GM19035 (cell line): ENCODE measurements around the gene SLC38A4.
"Not testable (repeated sequence)": the region's sequence is repeated elsewhere in the genome, so short reads cannot be mapped to it uniquely, and the experiment has no call there.

Experiments
- ATAC-seq: cut with Tn5 transposase; IDR thresholded peaks from one replicate; pipeline ENCODE4 v1.9.1; 2021; ENCODE audit not compliant: unreplicated experiment

Gene SLC38A4

GRCh38 chr12:46825591-46826414, at the start of gene SLC38A4:
Gene SLC38A4, minus strand, starts transcription at chr12:46825997. Its CDS starts 32,926 bp downstream, at chr12:46793071.
- no peak for ATAC-seq

GRCh38 chr12:46875095-46875494, 49.3 kb upstream of the SLC38A4 start:
- ATAC-seq, result no peak

GRCh38 chr12:46874642-46875041, 48.8 kb upstream of the SLC38A4 start:
- ATAC-seq, result no peak

- no peak for ATAC-seq
Measured at GRCh38 chr12:46872135-46872534, 46.3 kb upstream of the SLC38A4 start.

- ATAC-seq, result no peak
Measured at GRCh38 chr12:46865311-46865710, 39.5 kb upstream of the SLC38A4 start.

GRCh38 chr12:46858368-46858767, 32.6 kb upstream of the SLC38A4 start:
- ATAC-seq, result no peak

GRCh38 chr12:46857486-46857885, 31.7 kb upstream of the SLC38A4 start:
- ATAC-seq, result no peak

- no peak for ATAC-seq
Measured at GRCh38 chr12:46855760-46856159, 30.0 kb upstream of the SLC38A4 start.

- ATAC-seq, result not testable (repeated sequence)
Measured at GRCh38 chr12:46854188-46854587, 28.4 kb upstream of the SLC38A4 start.

- ATAC-seq, result not testable (repeated sequence)
Measured at GRCh38 chr12:46848792-46849191, 23.0 kb upstream of the SLC38A4 start.

GRCh38 chr12:46847001-46847400, 21.2 kb upstream of the SLC38A4 start:
- ATAC-seq, result no peak

GRCh38 chr12:46843811-46844210, 18.0 kb upstream of the SLC38A4 start:
- no peak for ATAC-seq

GRCh38 chr12:46841891-46842290, 16.1 kb upstream of the SLC38A4 start:
- no peak for ATAC-seq

- no peak for ATAC-seq
Measured at GRCh38 chr12:46839964-46840363, 14.2 kb upstream of the SLC38A4 start.

GRCh38 chr12:46839232-46839631, 13.4 kb upstream of the SLC38A4 start:
- no peak for ATAC-seq

- no peak for ATAC-seq
Measured at GRCh38 chr12:46835785-46836184, 10.0 kb upstream of the SLC38A4 start.

GRCh38 chr12:46832130-46832704, 6.4 kb upstream of the SLC38A4 start:
- ATAC-seq, result no peak

GRCh38 chr12:46831335-46832129, 5.7 kb upstream of the SLC38A4 start:
- ATAC-seq, result no peak

GRCh38 chr12:46830731-46831334, 5.0 kb upstream of the SLC38A4 start:
- no peak for ATAC-seq

- no peak for ATAC-seq
Measured at GRCh38 chr12:46824709-46825108, 1.1 kb downstream of the SLC38A4 start.

- ATAC-seq, result no peak
Measured at GRCh38 chr12:46818642-46819041, 7.2 kb downstream of the SLC38A4 start.
